Measurements from ENCODE around the gene WDR27.

WDR27 gene

GRCh38 chr6:169668203-169668847 is 33.5 kb downstream of the WDR27 start:
- DNase-seq, result no peak
- in situ Hi-C loops (cut with HindIII; ENCODE audit: low pct_ligation_motif_present, low pct_unique_long_range_greater_than_20kb, low sequenced_read_pairs), result no loop called here

- no peak for DNase-seq
- in situ Hi-C loops (cut with HindIII; ENCODE audit: low pct_ligation_motif_present, low pct_unique_long_range_greater_than_20kb, low sequenced_read_pairs), result no loop called here
Measured at GRCh38 chr6:169667716-169668115, 34.1 kb downstream of the WDR27 start.

- in situ Hi-C loops (cut with HindIII; ENCODE audit: low pct_ligation_motif_present, low pct_unique_long_range_greater_than_20kb, low sequenced_read_pairs), result no loop called here
- DNase-seq, result no peak
Measured at GRCh38 chr6:169666441-169666840, 35.4 kb downstream of the WDR27 start.

GRCh38 chr6:169665289-169665688 is 36.5 kb downstream of the WDR27 start:
- DNase-seq, result no peak
- in situ Hi-C loops (cut with HindIII; ENCODE audit: low pct_ligation_motif_present, low pct_unique_long_range_greater_than_20kb, low sequenced_read_pairs), result no loop called here

GRCh38 chr6:169664227-169664626 is 37.6 kb downstream of the WDR27 start:
- no peak for DNase-seq
- in situ Hi-C loops (cut with HindIII; ENCODE audit: low pct_ligation_motif_present, low pct_unique_long_range_greater_than_20kb, low sequenced_read_pairs), result no loop called here

- DNase-seq, result no peak
- in situ Hi-C loops (cut with HindIII; ENCODE audit: low pct_ligation_motif_present, low pct_unique_long_range_greater_than_20kb, low sequenced_read_pairs), result no loop called here
Measured at GRCh38 chr6:169663468-169663867, 38.4 kb downstream of the WDR27 start.

GRCh38 chr6:169661391-169661756 is 40.5 kb downstream of the WDR27 start:
- DNase-seq, result no peak
- in situ Hi-C loops (cut with HindIII; ENCODE audit: low pct_ligation_motif_present, low pct_unique_long_range_greater_than_20kb, low sequenced_read_pairs), result no loop called here

GRCh38 chr6:169660751-169661390 is 41.0 kb downstream of the WDR27 start:
- DNase-seq, result no peak
- in situ Hi-C loops (cut with HindIII; ENCODE audit: low pct_ligation_motif_present, low pct_unique_long_range_greater_than_20kb, low sequenced_read_pairs), result no loop called here

GRCh38 chr6:169659820-169660610 is 41.8 kb downstream of the WDR27 start:
- in situ Hi-C loops (cut with HindIII; ENCODE audit: low pct_ligation_motif_present, low pct_unique_long_range_greater_than_20kb, low sequenced_read_pairs), result no loop called here
- no peak for DNase-seq

GRCh38 chr6:169657284-169657610 is 44.6 kb downstream of the WDR27 start:
- DNase-seq, result no peak
- in situ Hi-C loops (cut with HindIII; ENCODE audit: low pct_ligation_motif_present, low pct_unique_long_range_greater_than_20kb, low sequenced_read_pairs), result no loop called here

- in situ Hi-C loops (cut with HindIII; ENCODE audit: low pct_ligation_motif_present, low pct_unique_long_range_greater_than_20kb, low sequenced_read_pairs), result no loop called here
- no peak for DNase-seq
Measured at GRCh38 chr6:169656546-169657283, 45.1 kb downstream of the WDR27 start.

- DNase-seq, result no peak
- in situ Hi-C loops (cut with HindIII; ENCODE audit: low pct_ligation_motif_present, low pct_unique_long_range_greater_than_20kb, low sequenced_read_pairs), result no loop called here
Measured at GRCh38 chr6:169654598-169655391, 47.0 kb downstream of the WDR27 start.

- DNase-seq, result no peak
- in situ Hi-C loops (cut with HindIII; ENCODE audit: low pct_ligation_motif_present, low pct_unique_long_range_greater_than_20kb, low sequenced_read_pairs), result no loop called here
Measured at GRCh38 chr6:169653691-169654090, 48.1 kb downstream of the WDR27 start.

- in situ Hi-C loops (cut with HindIII; ENCODE audit: low pct_ligation_motif_present, low pct_unique_long_range_greater_than_20kb, low sequenced_read_pairs), result no loop called here
- DNase-seq, result no peak
Measured at GRCh38 chr6:169652896-169653295, 48.9 kb downstream of the WDR27 start.

- DNase-seq, result no peak
- in situ Hi-C loops (cut with HindIII; ENCODE audit: low pct_ligation_motif_present, low pct_unique_long_range_greater_than_20kb, low sequenced_read_pairs), result no loop called here
Measured at GRCh38 chr6:169651498-169651897, 50.3 kb downstream of the WDR27 start.

GRCh38 chr6:169650959-169651292 is 50.9 kb downstream of the WDR27 start:
- in situ Hi-C loops (cut with HindIII; ENCODE audit: low pct_ligation_motif_present, low pct_unique_long_range_greater_than_20kb, low sequenced_read_pairs), result no loop called here

GRCh38 chr6:169650241-169650958 is 51.4 kb downstream of the WDR27 start:
- no peak for DNase-seq
- in situ Hi-C loops (cut with HindIII; ENCODE audit: low pct_ligation_motif_present, low pct_unique_long_range_greater_than_20kb, low sequenced_read_pairs), result no loop called here

More at GRCh38 chr6:169650959-169651292, 50.9 kb downstream of the WDR27 start:
- DNase-seq, result no peak

GRCh38 chr6:169648617-169649016 is 53.2 kb downstream of the WDR27 start:
- in situ Hi-C loops (cut with HindIII; ENCODE audit: low pct_ligation_motif_present, low pct_unique_long_range_greater_than_20kb, low sequenced_read_pairs), result no loop called here
- no peak for DNase-seq

All from ACHN (cell line).